Mesodermal cell (in vitro differentiated cells): Measurements from ENCODE around the gene FGF1.

ENCODE experiments used
- H3K27ac ChIP-seq: 2 replicates; pipeline ENCODE4 v1.7.0; 2013; ENCODE audit warnings: mild to moderate bottlenecking, low read depth, low read length, moderate library complexity; ENCODE audit not compliant: severe bottlenecking
- H3K36me3 ChIP-seq: 2 replicates; pipeline ENCODE4 v1.7.1; 2013; ENCODE audit warnings: mild to moderate bottlenecking, low read length, moderate library complexity; ENCODE audit not compliant: control insufficient read depth, insufficient read depth
- H3K4me1 ChIP-seq: one replicate; pipeline ENCODE4 v1.7.1; 2013; ENCODE audit warnings: mild to moderate bottlenecking, low read length; ENCODE audit not compliant: insufficient read depth, control insufficient read depth, poor library complexity, severe bottlenecking
- H3K4me3 ChIP-seq: 2 replicates; pipeline ENCODE4 v1.7.0; 2013; ENCODE audit warnings: low read length, control low read depth, mild to moderate bottlenecking; ENCODE audit not compliant: insufficient read depth, poor library complexity, severe bottlenecking; ENCODE audit errors: extremely low read depth
- H3K9me3 ChIP-seq: 2 replicates; pipeline ENCODE4 v1.7.1; 2013; ENCODE audit warnings: mild to moderate bottlenecking, low read length, moderate library complexity; ENCODE audit not compliant: control insufficient read depth
- WGBS, 2 experiments: methylation state at CpG; one replicate each; pipeline ENCODE4 v1.1.5; 2013; ENCODE audit warnings: missing lambda C conversion rate in 2 of 2; ENCODE audit not compliant: insufficient coverage in 2 of 2; 5-methylcytosine and 5-hydroxymethylcytosine counted together

Gene FGF1

GRCh38 chr5:142578161-142578830, 107.6 kb downstream of the FGF1 start:
- H3K36me3 ChIP-seq = no peaks in the 10 kb centered on the region
- 100% methylated on average over 1 of the region's 3 CpGs; no CpG with 5 or more reads in 1 of the 2 experiments for WGBS, 2 experiments
- H3K4me3 ChIP-seq = no peak overlapping the region
- H3K9me3 ChIP-seq = peaks cover 7% of the 10 kb centered on the region
- H3K27ac ChIP-seq = no peak overlapping the region
- H3K4me1 ChIP-seq = peaks cover 10% of the 10 kb centered on the region

GRCh38 chr5:142576804-142577203, 109.1 kb downstream of the FGF1 start:
- Histone ChIP-seq H3K4me1 (peaks cover 18% of the 10 kb centered on the region), H3K27ac (peak overlapping the region; percentile 30), H3K9me3 (peaks cover 7% of the 10 kb centered on the region), H3K4me3 (no peak overlapping the region), H3K36me3 (no peaks in the 10 kb centered on the region)
- 80% methylated on average over 1 of the region's 1 CpG; no CpG with 5 or more reads in 1 of the 2 experiments for WGBS, 2 experiments

DNA sequence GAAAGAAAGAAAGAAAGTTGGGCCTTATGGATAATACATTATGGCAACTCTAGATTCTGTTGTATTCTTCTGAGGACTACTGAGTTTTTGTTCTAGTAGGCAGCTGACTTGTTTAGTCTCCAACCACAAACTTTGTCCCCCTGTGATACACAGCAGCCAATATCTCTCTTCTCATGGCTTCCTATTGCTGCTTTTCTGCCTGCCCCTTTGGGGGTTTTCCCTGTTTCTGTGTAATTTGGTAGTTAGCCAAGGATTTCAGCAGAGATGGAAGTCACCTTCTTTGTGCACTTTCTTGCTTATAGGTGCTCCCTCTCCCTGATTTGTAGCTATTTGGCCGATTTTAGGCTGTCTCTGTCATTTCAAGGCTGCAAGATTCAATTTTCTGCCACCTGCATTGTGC, 109.6 kb downstream of the FGF1 start:
- no CpG with 5 or more reads among the region's 1 CpG for WGBS, 2 experiments
- Histone ChIP-seq H3K27ac (peak overlapping the region; percentile 30), H3K4me3 (no peak overlapping the region), H3K9me3 (peaks cover 7% of the 10 kb centered on the region), H3K36me3 (no peaks in the 10 kb centered on the region), H3K4me1 (peaks cover 18% of the 10 kb centered on the region)

DNA sequence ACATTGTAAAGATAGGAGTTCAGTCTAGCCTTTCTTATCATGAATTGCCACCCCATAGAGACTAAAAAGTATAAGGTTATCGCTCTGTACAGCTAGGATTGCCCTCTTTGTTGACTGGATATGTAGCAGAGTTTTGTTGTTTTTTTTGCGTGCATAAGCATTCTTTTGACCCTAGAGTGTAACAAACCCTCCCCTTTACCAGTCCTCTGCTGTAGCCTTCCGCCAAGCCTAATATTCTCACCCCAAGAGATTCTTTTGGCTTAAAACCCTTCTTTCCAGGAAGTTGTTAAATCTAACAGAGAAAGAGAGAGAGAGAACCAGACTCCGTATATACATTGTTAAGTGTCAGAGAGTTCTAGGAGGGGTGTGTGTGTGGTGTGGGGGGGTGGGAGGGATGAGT, 113.9 kb downstream of the FGF1 start:
- Histone ChIP-seq H3K9me3 (no peaks in the 10 kb centered on the region), H3K36me3 (no peaks in the 10 kb centered on the region), H3K4me3 (no peak overlapping the region), H3K4me1 (peaks cover 23% of the 10 kb centered on the region), H3K27ac (peak overlapping the region; percentile 47)
- 75 to 100% methylated on average over 1 of the region's 4 CpGs for WGBS, 2 experiments

DNA sequence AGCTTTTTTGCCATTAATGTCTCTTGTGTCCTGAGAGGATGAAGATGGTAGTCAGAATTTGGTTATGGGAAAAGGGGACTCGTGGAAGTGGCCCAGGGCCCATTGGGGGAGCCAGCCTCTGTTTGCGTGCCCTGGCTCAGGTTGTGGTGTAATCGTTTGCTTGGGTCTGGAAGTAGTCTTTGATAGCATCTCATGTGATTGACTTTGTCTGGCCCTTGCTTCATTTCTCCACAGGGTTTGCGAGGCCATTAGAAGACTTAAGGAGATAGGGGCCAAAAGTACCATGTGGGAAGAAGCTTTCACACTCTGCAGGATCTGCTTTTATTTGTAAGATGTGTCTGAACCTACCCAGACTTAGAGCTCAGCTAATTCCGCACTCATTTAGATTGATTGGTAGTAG, 114.5 kb downstream of the FGF1 start:
- Histone ChIP-seq H3K27ac (no peak overlapping the region), H3K4me1 (peaks cover 17% of the 10 kb centered on the region), H3K36me3 (no peaks in the 10 kb centered on the region), H3K9me3 (no peaks in the 10 kb centered on the region), H3K4me3 (no peak overlapping the region)
- WGBS, 2 experiments = 80 to 94% methylated on average over 3 to 4 of the region's 5 CpGs

DNA sequence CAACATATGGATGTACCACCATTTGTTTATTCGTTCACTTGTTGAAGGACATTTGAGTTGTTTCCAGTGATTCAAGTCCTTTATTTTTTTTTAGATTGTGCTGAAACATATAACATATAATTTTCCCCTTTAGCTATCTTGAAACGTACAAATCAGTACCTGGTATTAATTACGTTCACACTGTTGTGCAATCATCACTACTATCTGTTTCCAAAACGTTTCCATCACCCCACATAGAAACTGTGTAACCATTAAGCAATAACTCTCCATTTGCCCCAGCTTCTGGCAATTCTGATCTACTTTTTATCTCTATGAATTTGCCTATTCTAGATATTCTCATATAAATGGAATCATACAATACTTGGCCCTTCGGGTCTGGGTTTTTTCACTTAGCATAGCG, 116.0 kb downstream of the FGF1 start:
- WGBS, 2 experiments = 91 to 98% methylated on average over 5 of the region's 6 CpGs
- peaks cover 16% of the 10 kb centered on the region for H3K4me1 ChIP-seq
- no peaks in the 10 kb centered on the region for H3K9me3 ChIP-seq
- H3K27ac ChIP-seq = no peak overlapping the region
- no peaks in the 10 kb centered on the region for H3K36me3 ChIP-seq
- no peak overlapping the region for H3K4me3 ChIP-seq

GRCh38 chr5:142568996-142569335, 116.9 kb downstream of the FGF1 start:
- H3K4me3 ChIP-seq = no peak overlapping the region
- H3K4me1 ChIP-seq = peaks cover 16% of the 10 kb centered on the region
- WGBS, 2 experiments = 100% methylated on average over 1 of the region's 3 CpGs
- no peaks in the 10 kb centered on the region for H3K9me3 ChIP-seq
- H3K27ac ChIP-seq = peak overlapping the region; percentile 55
- H3K36me3 ChIP-seq = no peaks in the 10 kb centered on the region

DNA sequence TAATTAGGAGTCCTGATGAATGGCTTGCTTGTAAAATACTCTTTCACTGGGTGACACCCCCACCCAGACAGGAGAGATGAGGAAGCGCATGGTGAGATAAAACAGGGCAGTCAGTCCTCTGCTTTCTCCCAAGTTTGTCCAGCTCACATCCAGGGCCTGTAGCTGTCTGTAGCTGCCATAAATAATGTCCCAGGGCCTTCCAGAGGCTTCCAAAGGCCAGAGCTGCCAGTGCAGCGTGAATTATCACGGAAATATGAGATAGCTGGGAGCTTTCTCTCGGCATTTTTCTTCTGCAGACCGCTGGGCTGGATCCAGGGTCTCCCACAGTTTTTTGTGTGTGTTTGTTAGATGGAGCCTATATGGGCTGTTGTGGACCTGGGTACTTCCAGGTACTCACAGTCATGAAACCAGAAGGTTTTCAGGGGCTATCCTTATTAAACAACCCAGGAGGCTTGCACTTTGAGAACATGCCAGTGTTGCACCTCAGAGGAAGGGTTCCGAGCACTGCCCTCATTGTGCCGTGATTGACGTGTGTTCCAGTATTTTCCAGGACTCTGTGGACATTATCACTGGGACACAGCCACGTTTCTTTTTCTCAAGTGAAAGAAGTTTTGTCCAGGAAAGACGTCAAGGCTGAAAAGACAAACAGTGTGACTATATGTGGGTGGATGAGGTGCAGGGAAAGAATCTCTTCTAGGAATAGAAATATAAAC, 117.5 kb downstream of the FGF1 start:
- H3K27ac ChIP-seq = peak overlapping the region; percentile 55
- WGBS, 2 experiments = 91 to 94% methylated on average over 9 of the region's 10 CpGs
- H3K9me3 ChIP-seq = no peaks in the 10 kb centered on the region
- no peak overlapping the region for H3K4me3 ChIP-seq
- peaks cover 16% of the 10 kb centered on the region for H3K4me1 ChIP-seq
- no peaks in the 10 kb centered on the region for H3K36me3 ChIP-seq

- Histone ChIP-seq H3K4me1 (peaks cover 3% of the 10 kb centered on the region), H3K9me3 (no peaks in the 10 kb centered on the region), H3K4me3 (no peak overlapping the region), H3K36me3 (no peaks in the 10 kb centered on the region), H3K27ac (no peak overlapping the region)
- WGBS, 2 experiments = 88 to 93% methylated on average over 5 to 6 of the region's 7 CpGs
These were observed 124.3 kb downstream of the FGF1 start for GRCh38 chr5:142561486-142562097.

GRCh38 chr5:142561029-142561428, 124.9 kb downstream of the FGF1 start:
- H3K4me1 ChIP-seq = peaks cover 3% of the 10 kb centered on the region
- no peak overlapping the region for H3K4me3 ChIP-seq
- H3K36me3 ChIP-seq = no peaks in the 10 kb centered on the region
- H3K27ac ChIP-seq = no peak overlapping the region
- WGBS, 2 experiments = 100% methylated on average over 1 of the region's 2 CpGs
- H3K9me3 ChIP-seq = no peaks in the 10 kb centered on the region

- no CpG with 5 or more reads among the region's 6 CpGs for WGBS, 2 experiments
- Histone ChIP-seq H3K4me1 (peaks cover 37% of the 10 kb centered on the region), H3K36me3 (no peaks in the 10 kb centered on the region), H3K9me3 (peaks cover 5% of the 10 kb centered on the region), H3K27ac (peak overlapping the region; percentile 54), H3K4me3 (no peak overlapping the region)
These were observed 133.8 kb downstream of the FGF1 start for GRCh38 chr5:142552107-142552506.
